GM12874 (cell line): ENCODE measurements around the gene CELF5.

Experiments
- CTCF ChIP-seq: IDR thresholded peaks from 2 replicates; pipeline ENCODE4 v1.5.1; 2011; ENCODE audit warnings: low read depth, mild to moderate bottlenecking, control low read depth, low read length, moderate library complexity; ENCODE audit not compliant: insufficient read depth

Gene CELF5

DNA sequence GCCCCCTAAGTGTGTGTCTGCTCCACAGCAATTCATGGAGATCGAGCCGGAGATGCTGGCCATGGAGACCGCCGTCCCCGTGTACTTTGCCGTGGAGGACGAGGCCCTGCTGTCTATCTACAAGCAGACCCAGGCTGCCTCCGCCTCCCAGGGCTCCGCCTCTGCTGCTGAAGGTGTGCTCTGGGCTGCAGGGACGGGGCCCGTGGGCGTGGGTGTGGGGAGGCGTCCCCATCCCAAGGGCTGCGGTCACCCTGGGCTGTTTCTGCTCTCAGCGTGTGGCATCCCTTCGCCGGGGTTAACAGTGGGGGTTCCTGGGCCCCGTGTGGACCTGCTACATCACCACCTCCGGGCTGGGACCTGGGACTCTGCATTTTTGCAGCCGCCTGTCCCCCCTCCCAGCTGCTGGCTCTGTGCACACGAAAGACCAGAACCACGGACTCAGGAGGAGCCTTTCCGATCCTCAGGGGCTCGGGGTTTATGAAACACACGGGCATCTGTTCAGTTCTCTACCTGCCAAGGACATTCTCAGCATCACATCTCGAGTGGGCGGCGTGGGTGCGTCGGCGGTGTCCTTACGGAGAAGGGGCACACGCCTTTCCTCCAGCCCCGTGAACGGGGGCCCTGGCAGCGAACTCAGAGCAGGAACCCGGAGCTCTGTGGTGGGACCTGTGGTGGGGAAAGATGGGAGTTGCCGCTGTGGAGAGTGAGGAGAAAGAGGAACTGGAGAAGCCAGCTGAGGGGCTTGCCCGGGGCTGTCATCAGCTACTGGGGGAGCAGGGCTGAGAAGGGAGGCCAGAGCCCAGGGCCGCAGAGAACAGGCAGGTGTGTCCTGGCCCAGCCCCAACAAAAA is 31.0 kb upstream of the CELF5 start:
- TF ChIP-seq CTCF: no peak

DNA sequence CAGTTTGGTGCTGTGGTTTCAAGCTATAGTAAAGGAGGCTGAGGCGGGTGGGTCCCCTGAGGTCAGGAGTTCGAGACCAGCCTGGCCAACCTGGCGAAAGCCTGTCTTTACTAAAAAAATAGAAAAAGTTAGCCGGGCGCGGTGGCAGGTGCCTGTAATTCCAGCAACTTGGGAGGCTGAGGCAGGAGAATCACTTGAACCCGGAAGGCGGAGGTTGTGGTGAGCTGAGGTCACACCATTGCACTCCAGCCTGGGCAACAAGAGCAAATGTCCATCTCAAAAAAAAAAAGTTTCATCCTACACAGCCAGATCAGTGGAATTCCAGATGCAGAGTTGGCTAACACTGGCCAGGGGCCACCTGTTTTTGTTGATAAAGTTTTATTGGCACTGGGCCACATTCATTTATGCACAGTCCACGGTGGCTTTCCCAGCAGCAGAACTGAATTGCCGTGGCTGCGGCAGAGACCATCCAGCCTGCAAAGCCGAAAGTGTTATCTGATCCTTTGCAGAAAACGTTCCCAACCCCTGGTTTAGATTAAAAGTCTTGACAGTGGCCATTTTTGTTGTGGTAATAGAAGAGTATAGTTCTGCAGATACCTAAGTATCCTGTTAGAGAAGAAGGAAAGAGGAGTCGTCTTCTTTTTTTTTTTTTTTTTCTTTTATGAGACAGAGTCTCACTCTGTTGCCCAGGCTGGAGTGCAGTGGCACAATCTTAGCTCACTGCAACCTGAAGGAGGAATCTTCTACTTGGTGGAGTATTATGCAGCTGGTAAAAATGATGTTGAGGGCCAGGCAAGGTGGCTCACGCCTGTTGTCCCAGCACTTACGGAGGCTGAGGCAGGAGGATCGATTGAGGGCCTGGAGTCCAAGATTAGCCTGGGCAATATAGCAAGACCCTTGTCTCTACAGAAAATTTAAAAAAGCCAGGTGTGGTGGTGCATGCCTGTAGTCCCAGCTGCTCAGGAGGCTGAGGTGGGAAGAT is 30.1 kb upstream of the CELF5 start:
- TF ChIP-seq CTCF: no peak

DNA sequence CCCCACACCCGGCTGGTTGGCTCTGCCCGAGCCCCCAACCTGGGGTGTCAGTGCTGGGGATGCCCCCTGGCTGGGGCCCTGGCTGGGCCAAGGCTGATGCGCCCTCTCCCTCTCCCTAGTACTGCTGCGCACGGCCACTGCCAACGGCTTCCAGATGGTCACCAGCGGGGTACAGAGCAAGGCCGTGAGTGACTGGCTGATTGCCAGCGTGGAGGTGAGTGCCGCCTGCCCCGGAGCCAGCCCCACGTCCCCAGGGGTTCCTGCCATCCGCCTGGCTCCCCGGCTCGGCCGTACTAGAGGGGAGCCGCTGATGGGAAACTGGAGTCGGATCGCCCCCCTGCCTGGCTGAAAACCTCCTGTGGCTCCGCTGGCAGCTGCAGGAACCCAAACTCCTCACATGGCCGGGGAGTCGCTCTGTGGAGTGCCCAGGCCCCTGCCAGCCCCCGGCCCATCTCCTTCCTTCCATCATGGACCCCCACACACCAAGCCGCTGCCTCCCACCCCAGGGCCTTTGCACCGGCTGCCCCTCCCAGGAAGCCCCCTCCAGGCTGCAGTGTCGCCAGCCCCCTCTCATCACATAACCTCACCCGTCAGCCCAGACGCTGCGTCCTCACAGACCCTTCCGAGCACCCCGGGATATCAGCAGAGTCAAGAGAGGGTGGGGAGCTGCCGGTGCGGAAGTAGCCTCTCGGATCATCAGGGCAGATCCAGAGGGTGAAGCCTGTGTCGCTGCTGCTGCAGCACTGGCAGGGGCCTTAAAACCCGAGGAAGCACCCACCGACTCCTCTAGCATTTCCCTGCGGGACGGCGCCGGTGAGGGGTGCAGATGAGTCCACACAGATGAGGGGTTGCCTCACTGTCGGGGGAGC is 28.2 kb upstream of the CELF5 start:
- no peak for TF ChIP-seq CTCF

- no peak for TF ChIP-seq CTCF
These were observed 27.6 kb upstream of the CELF5 start for GRCh38 chr19:3196933-3197205.

- TF ChIP-seq CTCF: no peak
These were observed 25.4 kb upstream of the CELF5 start for GRCh38 chr19:3198901-3199700.

DNA sequence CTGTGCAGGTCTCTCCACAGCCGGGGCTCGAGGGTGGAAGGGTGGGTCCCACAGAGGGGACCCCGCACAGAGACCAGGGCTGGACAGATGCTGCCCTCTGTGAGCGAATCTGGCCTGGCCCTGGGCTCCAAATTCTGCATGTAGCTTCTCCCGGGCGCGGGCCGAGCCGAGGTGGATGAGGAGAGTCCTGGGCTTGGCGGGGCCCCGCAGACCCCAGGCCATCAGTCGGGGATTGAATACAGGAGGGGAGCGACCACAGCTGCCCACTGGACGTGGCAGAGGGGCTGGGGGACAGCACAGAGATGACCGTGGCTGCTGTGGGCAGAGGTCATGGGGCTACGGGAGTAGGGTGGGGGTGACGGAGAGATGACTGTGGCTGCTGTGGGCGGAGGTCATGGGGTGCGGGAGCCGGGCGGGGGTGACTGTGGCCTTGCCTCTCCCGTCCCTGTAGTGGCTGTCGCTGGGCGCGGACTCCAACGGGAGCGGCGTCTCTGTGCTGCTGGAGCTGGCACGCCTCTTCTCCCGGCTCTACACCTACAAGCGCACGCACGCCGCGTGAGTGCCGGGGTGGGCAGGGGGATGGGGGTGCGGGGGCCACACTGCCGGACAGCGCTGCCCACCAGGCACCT is 23.3 kb upstream of the CELF5 start:
- TF ChIP-seq CTCF: no peak
